Kidney tubule cell (primary cell): Measurements from ENCODE around the gene GRPR.
A peak's percentile ranks its signal among the peaks of the same experiment; 100 is the strongest.
"Not testable (repeated sequence)": the region's sequence is repeated elsewhere in the genome, so short reads cannot be mapped to it uniquely, and the experiment has no call there.

Source experiments
- DNase-seq: peaks from one replicate; pipeline ENCODE4 v3.0.0-alpha.2; 2018; ENCODE audit warnings: low spot score

GRPR gene

DNA sequence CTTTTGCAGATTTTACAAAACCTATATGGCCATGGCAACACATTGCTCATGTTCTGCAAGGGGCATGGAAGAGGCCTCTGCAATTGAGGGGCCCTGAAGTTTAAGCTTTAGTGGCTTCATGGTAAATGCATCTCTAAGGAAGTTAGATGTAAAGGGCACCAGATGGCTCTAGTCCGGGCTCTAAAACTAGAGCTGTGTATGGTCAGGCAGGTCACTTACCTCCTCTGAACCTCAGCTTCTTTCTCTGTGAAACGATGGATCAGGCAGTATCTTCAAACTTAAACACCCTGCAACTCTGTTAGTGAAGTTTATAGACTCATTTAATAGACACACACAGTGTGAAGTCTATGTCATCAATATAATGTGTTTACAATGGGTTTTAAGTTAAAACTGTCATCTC, 53.9 kb downstream of the GRPR start:
- DNase-seq: no peak

DNA sequence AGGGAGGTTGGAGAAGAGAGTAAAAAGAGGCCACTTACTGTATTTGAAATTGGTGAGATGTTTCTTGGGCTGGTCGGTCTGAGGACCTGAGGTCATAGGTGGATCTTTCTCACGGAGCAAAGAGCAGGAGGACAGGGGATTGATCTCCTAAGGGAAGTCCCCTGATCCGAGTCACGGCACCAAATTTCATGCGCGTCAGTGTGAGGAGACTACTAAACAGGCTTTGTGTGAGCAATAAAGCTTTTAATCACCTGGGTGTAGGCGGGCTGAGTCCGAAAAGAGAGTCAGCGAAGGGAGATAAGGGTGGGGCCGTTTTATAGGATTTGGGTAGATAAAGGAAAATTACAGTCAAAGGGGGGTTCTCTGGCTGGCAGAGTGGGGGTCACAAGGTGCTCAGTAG, 60.5 kb downstream of the GRPR start:
- DNase-seq: not testable (repeated sequence)

DNA sequence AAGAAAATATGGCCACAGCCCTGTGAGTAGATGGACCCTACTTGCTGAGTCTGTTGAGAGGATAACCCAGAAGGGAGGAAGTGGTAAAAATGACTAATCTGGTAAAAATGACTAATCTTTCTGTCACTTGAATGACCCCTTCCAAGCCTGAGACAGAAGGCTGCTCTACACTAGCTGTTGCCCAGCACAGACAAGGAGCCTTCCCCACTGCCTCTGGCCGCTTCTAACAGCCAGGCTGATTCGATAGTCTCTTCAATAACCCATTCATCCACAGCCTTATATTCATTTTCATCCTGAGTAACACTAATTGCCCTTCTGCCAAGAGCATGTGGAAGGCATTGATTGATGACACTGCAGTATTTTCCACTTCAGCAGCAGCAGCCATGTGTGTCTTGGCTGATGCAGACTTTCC, 62.4 kb downstream of the GRPR start:
- DNase-seq: peak; percentile 95

DNA sequence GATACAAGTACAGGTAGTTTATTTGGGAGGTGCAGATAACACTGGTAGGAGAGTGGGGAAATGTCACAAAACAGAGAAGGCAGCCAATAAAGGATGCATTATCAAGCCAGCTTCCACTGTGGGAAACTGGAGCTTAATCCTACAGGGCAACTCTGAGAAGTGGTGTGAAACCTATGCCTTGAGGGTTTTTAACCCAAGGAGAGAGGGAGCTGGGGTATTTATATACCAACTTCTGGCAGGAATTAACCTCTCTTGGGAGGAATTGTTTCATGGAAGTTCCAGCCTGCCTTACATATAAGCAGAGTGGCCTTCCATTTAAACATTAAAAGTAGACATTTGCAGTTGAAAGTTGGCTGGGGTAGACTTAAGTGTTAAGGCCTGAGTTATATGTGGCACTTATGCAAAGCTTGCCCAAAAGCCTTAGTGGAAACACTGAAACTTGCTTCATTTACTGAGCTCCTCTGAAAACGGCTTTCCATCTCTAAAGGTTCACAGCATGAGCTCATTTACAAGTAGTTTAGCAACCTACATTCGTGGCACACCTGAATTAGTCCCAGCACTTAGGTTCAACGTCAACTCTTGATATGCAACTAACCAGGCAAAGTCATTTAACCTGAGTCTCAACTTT, 63.1 kb downstream of the GRPR start:
- no peak for DNase-seq

DNA sequence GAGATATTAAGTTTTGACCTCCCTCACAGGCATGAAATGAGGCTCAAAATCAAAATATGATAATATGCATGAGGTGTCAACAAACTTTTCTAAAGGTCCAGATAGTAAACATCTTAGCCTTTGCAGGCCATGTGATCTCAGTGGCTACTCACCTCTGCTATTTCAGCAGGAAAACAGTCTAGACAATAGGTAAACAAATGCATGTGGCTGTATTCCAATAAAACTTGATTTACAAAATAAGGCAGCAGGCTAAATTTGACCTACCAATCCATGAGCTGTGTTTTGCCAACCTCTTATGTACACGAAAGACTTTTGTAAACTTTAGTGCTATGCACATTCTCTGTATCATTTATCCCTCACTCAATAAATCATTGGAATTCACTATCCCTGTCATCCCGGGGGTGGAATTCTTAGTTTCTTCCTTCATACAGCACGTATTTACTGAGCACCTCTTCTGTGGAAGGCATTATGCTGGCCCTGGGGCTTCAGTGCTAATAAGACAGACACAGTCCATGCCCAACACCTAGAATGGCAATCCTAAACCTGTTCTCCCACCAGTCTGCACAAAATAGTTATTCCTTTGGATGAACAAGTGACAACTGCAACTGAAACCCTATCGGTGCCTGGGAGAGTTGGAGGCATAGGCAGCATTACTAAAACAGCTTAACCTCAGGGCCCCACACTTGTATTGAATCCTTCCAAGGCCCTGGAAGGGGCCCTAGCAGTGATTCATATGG, 63.8 kb downstream of the GRPR start:
- DNase-seq: no peak

DNA sequence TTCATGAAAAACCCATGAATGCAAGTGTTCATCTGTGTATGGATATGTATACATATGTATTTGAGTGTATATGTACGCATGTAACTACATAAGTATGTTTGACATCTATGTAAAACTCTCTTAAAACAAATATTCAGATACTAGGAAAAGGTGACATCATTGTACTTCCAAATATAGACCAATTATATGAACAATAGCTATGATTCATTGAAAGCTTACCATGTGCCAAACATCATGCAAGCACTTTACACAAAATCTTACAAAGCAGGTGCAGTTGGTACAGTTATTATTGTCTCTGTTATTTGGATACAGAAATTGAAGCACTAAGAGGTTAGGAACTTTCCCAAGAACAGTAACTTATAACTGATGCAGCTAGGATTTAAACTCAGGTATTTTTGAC, 65.3 kb downstream of the GRPR start:
- DNase-seq: peak; percentile 44

DNA sequence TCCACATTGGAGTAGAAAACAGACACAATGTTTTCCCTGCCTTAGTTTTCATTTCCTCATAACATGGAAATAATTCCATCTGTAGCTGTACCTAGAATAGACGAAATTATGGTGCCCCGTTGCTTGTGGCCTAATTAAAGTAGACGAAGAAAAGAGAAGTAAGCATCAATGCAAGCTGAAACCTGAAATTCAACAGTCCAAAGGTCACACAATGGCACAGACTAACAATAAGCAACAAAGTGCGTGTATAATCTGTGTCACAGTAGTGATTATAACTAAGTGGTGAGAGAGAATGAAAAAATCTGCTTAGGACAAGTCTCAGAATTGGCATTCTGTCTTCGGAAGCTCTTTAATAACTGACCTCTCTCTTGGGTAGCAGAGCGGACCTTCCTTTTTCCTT, 68.2 kb downstream of the GRPR start:
- no peak for DNase-seq

DNA sequence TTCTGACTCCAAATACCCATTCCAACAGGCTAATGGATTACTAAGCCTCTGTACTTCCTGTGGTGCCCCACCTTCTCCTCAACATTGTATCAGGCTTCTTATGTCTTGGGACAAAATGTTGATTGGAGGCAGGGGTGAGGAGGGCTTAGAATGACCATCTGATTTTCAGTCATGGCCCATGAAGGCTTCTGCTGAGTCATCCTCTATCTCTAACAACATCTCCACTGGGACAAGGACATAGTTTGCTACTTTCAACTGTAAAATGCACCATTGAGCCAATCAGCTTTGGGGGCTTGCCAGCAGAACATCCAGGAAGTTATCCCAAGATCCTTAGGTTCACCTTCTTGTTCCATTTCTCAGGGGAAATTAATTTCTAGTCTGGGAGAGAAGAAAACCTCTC, 73.5 kb downstream of the GRPR start:
- DNase-seq: peak; percentile 6

DNA sequence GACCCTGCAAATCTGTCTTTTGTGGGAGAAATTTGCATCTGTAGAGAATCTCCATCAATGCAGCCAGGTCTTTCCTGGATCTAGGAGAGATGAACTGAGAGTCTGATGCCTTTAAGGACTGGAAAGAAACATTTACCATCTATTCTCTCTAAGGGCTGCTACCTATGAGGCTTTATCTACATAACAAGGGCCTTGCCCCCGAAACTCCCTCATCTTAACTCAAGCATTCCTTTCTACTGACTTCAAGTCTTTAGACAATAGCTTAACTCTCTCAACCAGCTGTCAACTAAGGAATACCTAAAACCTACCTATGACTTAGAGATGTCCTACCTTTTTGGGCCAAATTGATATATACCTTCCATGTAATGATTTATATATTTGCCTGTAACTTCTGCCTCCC, 76.0 kb downstream of the GRPR start:
- no peak for DNase-seq

DNA sequence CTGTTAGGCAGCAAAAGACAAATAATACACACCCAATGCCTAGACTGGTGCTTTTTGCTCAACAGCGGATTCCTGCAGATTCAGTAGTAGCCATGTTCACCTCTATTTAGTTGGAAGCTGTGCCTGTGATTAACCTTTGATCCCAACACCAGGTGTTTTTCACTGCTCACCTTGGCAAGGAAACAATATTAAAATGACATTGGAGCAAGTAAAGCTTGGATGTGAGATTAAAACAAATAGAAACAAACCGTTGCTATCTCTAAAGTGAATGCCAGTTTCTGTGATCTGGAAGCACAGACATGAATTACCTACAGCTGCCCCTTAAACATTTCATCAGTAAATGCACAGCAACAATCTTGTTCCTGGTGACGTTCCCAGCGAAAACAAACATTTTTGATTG, 79.6 kb downstream of the GRPR start:
- no peak for DNase-seq
